Ishikawa (cell line): ENCODE data around the gene SIAE.

Experiments
- CEBPB ChIP-seq: IDR thresholded peaks from 2 replicates; pipeline ENCODE4 v1.6.1; 2012
- EGR1 ChIP-seq: IDR thresholded peaks from 2 replicates; pipeline ENCODE4 v1.6.1; 2012
- EP300 ChIP-seq: IDR thresholded peaks from 2 replicates; pipeline ENCODE4 v1.6.1; 2012; ENCODE audit warnings: borderline replicate concordance
- FOXM1 ChIP-seq: IDR thresholded peaks from 2 replicates; pipeline ENCODE4 v1.6.1; 2012; ENCODE audit warnings: low read depth, borderline replicate concordance
- NFIC ChIP-seq: IDR thresholded peaks from 2 replicates; pipeline ENCODE4 v1.6.1; 2012
- RAD21 ChIP-seq: IDR thresholded peaks from 2 replicates; pipeline ENCODE4 v1.6.1; 2012; ENCODE audit warnings: low read depth
- TAF1 ChIP-seq: IDR thresholded peaks from 2 replicates; pipeline ENCODE4 v1.6.1; 2012; ENCODE audit warnings: low read depth, mild to moderate bottlenecking
- YY1 ChIP-seq: IDR thresholded peaks from 2 replicates; pipeline ENCODE4 v1.6.1; 2012; ENCODE audit warnings: low read depth
- ZBTB7A ChIP-seq: IDR thresholded peaks from 2 replicates; pipeline ENCODE4 v1.6.1; 2012; ENCODE audit warnings: low read depth
- TF ChIP-seq, protein P1 (sequence below): IDR thresholded peaks from 2 replicates; pipeline ENCODE4 v1.6.1; 2012

- TF ChIP-seq RAD21, result no peak
- no peak for TF ChIP-seq CEBPB
- no peak for TF ChIP-seq FOXM1
- no peak for TF ChIP-seq NFIC
- TF ChIP-seq EP300, result no peak
- no peak for TF ChIP-seq YY1
- TF ChIP-seq, protein P1, sequence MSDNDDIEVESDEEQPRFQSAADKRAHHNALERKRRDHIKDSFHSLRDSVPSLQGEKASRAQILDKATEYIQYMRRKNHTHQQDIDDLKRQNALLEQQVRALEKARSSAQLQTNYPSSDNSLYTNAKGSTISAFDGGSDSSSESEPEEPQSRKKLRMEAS, result no peak
- TF ChIP-seq TAF1, result no peak
- no peak for TF ChIP-seq EGR1
- TF ChIP-seq ZBTB7A, result no peak
These were observed 30.4 kb downstream of the SIAE start for GRCh38 chr11:124643042-124643604.
